ENCODE data around the gene ABR. TPM values are rescaled to one million over a fixed set of nuclear protein-coding genes. Genes with fewer than 3 reads are reported as not detected.

Gene ABR
- total RNA-seq, 1 donor from 2014 or later = 94.5 TPM

DNA sequence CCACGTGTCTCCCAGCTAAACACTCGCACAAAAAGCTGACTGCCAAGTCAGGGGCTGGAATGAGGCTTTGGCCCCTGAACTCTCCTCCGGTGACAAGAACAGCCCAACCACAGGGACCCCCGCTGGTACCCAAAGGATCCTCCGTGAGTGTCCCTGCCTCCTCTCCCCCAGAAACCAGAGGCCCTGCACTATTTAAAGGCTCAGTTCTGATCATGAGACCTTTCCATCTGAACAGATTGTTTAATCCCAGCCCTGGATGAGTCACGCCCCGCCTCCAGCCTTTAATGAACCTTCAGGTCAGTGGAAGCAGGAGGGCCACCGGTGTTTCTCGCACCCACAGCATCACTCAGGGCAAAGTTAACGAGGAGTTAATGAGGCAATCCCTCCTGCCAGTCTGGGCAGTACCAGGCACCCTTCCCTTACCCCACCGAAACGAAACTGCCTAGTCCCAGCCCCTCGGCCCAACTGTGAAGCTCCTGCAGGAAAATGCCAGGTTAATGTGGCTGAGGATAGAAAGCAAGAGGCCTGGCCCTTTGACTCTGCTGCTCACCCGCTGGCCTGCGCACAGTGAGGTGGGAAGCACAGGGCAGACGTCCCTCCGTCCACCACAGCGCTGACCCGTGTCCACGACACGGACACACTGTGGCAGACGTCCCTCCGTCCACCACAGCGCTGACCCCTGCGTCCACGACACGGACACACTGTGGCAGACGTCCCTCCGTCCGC is 150.4 kb downstream of the ABR start:
- ATAC-seq = peak; percentile 38

DNA sequence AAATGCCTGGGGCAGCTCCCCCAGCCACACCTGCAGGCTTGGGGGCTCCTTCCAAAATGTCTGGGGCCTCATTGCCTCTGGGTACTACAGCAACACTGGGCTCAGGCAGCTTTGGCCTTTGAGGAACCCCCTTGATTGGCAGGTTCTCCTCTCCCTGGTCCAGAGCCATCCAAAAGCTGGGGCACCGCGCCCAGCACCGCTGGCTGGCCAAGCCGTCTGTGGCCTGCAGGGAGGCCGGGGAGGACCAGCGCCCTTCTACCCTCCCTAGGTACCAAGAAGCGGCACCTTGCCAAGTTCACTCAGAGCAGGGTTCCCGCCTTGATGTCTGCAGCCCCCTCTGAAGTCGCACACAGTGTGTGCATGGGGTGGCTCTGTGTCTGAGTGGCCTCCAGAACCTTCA is 152.7 kb downstream of the ABR start:
- ATAC-seq = no peak

DNA sequence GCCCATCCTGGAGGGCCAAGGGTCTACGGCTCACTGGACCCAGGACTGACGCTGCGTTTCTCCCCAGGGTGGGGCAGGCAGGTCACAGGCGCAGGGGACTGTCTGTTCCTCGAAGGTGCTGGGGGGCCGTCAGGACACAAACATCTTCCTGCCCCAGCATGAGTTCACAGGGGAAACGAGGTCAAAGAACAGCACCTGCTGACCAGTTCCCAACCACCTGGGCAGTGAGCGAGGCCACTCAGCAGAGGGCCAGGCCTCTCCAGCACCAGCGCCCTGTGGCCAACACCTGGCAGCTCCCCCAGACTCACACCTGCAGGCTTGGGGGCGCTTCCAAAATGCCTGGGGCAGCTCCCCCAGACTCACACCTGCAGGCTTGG is 153.2 kb downstream of the ABR start:
- no peak for ATAC-seq

DNA sequence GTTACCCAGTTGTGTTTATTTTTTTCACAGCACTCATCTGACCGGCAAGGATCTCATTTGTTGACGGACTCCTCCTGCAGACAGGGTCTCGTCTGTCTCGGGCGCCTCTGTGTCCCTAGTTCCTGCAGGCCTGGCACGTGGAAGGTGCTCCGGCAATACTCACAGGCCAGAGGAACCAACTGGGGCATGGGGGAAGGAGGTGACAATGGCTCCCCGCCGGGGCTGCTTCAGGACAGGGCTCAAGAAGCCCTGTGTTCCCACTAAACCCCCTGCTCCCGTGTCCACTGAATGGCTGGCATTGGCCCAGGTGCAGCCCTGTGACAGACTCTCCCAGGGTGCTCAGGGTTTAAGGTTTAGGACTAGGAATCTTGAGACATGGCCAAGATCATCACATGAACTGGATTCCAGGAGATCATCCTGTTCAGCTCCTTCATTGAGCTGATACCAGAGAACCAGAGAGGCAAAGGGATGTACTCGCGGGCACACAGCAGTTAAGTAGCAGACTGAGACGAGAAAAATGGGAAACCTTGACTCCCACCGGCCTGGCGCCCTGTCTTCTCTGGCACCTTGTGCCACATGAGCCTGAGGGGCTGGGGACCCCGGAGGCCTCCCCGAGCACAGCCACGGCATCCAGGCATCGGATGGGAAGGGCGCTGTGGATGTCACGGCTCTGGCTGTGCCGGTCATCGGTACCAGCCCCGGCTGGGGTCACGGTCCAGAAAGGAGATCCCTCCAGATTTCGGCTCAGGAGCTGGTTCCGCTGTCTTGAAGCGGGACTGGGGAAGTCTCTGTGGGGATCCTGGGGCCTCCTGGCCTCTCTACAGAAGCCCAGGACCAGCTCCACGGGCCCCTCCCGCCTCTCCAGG is 153.8 kb downstream of the ABR start:
- ATAC-seq = no peak

DNA sequence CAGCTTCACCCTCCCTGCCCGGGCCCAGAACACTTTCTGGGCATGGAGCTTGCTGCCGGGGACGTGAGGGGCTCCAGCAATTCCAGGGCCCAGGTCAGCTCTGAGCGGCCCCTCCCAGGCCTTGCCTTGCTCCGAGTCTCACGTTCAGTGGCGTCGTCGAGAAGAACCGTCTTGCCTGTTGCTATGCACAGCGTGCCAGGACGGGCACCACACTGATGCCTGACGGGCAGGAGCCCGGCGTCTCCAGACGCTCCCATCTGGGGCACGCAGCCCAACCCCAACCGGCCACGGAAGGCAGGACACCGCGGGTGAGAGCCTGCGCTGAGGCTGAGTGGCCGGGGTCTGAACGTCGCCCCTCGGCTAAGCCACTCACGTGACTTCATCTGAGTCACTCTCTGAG is 155.7 kb downstream of the ABR start:
- ATAC-seq = peak; percentile 39

DNA sequence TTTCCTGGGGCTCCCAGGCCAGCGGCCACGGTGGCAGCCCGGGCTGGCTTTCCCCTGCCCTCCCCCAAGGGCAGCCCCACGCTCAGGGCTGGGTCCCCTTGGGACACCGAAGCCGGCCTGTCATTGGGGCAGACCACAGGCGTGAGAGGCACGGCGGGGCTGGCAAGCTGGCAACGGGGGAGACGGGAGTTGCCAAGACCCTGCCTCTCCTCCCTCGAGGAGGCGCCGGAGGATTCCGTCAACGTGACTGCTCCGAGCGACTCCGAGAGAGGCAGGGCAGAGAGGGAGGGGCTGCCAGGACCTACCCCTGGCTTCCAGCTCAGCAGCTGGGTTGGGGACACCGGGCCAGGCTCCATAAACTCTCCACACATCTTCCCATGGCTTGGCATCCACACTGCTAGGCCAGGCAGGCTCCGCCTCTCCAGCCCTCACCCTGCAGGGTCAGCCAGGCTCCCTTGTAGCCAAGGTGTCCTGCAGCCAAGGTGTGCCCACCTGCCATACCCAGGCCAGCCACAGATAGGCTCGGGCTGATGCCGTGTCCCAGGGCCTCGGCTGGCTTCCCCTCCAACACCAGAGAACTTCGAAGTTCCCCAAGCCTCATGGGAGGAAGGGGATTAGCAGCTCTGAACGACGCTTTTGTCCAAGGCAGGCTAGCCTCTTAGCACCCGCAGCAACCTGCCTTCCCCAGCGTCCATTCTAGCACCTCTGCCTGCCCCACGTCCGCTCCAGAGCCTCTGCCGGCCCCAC is 157.3 kb downstream of the ABR start:
- no peak for ATAC-seq

DNA sequence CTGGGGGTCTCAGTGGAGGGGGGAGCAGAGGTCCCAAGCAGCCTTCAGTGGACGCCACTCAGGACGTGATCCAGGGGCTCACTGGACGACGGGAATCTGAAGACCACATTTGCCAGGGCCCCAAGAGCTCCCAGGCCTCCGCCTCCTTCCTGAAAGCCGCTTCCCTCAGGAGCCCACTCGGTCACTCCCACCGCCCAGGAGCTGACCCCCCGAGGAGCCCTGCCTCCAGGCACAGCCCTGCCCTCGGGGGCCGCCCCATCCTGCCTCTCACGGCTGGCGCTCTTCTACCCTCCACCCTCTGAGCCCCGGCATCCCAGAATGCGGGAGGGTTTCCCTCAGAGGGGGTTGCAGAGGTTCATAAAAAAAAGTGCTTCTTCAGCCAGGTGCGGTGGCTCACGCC is 158.6 kb downstream of the ABR start:
- ATAC-seq = no peak

DNA sequence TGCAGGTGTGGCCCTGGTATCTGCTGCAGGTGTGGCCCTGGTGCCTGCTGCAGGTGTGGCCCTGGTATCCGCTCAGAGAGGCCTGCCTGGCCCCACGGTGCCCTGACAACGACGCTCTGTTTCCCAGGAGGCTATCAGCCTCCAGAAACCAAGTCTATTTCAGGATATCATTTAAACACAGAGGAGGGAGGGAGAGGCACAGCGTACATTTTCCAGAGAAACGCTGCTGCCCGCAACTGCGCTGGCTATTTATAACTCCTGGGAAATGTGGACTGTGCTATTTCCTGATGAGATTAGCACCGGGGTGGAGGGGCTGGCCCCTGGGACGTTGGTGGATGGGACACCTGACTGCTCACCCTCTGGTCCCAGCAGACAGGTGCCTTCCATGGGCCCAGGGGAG is 160.3 kb downstream of the ABR start:
- no peak for ATAC-seq

DNA sequence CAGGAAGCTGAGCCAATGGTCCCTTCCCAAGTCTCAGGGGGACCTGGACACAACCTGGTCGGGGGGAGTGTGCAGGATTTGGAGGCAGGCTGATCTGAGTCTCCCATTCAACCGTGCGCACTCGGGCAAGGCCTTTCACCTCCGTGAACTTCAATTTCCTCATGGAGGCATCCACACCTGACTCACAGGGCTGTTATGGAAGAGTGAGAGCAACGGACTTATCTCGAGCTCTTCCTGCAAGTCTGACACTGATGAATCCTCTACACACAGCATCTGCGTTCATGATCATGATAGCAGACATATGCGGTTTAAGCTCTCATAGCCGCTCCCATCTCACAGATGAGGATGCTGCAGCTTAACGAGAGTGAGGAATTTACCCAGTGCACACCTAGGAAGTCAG is 161.2 kb downstream of the ABR start:
- no peak for ATAC-seq

DNA sequence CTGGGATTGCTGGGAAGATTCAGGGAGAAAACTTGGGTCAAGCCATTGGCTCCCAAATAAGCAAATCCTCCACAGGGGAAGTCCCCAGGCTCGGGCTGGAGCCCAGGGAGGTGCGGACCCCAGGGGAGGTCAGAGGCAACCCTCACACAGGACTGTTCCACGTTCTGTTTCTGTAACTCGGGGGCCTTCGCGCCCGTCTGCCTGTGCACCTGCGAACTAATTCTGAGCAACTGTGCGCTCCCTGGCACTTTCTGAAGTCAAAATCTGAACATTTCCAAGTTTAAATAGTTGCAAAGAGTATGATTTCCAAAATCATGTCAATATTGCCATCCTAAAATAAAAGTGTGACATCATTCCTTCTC is 166.1 kb downstream of the ABR start:
- ATAC-seq = no peak

DNA sequence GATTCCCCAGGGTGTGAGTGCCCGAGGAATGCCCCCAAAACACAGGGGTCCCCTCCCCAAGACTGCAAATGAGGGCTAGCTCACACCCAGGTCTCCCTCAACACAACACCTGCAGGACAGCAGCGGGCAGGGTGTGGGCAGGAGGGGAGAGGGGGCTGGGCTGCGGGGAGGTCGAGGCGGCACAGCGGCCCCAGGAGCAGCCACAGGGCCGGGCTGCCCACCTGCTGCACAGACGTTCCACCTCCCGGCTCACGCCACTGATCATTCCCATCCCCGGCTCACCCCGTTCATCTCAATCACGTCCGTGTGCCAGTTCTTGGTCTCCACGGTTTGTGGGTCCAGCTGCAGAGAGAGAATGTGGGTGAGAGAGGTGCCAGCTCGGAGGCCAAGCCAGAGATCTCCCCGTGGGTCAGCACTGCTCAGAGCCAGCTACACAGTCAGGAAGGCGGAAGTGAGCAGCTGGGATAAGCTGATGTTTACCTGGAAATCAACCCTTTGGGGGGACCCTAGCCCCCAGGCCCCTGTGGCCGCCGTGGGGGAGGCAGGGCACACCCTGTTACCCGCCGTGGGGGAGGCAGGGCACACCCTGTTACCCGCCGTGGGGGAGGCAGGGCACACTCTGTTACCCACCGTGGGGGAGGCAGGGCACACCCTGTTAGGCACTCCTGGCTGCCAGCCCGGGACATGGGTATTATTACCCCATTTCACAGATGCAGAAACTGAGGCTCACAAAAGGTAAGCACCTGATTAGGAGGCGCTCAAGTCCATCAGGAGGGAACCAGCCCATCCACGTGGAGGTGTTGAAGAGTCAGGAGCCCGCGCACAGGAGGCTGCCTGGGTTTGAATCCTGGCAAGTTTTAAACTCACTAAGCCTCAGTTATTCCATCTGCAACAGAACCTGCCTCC is 166.7 kb downstream of the ABR start:
- ATAC-seq = no peak

DNA sequence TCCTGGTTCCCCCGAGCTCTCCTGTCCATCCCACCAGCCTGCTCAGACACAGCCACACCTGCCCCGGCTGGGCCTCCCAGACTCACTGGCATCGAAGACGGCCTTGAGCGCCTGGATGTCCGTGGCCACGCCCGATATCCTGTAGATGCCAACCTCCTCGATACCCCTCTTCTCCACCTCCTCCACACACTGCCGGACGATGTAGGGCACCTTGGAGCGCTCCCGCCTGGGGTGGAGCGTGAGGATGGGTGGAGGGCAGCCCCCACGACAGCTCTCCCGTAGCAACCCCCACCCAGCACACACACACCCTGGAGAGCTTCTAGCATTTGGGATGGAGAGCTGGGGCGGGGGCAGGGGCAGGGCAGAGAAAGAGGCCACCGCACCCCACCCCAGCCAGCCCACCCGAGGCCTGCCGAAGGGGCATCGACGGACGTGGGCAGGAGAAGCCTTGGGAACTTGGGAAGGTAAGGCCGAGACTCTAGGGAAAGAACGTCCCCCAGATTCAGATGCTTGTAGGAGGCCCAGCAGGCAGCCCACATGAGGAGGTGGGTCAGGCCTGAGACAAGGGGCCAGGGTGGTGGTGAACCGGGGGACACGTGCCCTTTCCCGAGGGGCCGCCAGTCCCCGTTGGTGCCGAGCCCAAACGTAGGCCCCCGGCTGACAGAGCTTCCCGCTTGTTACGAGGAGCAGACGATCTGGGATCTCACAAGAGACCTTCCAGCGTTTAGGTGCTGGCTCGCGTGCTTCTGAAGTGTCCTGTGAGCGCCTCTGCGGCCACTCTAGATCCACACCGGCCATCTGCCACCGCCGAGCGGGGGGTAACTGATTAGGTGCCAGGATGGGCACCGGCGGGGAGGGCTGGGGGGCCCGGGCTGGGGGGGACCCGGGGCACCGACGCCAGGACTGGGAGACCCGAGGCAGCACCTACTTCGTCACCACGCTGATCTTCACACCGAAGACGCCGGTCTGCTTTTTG is 167.7 kb downstream of the ABR start:
- ATAC-seq = no peak

DNA sequence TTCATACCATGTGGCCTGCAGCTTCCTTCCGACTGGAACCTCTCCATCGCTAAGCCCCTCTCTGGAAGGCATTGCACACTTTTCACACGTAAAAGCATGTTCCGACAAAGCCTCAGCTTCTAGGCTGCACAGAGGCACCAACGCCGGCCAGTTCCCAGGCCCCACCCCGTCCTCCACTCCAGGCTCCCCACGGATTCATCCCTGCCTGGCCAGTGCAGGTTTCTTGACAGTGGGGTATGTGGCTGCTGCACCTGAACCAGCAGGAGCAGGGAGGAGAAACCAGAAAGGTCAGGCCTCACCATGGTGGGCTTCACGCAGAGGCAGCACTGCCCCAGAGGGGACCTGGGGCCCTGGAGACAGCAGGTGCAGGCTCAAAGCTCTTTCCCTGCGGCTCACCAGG is 168.6 kb downstream of the ABR start:
- peak; percentile 54 for ATAC-seq

DNA sequence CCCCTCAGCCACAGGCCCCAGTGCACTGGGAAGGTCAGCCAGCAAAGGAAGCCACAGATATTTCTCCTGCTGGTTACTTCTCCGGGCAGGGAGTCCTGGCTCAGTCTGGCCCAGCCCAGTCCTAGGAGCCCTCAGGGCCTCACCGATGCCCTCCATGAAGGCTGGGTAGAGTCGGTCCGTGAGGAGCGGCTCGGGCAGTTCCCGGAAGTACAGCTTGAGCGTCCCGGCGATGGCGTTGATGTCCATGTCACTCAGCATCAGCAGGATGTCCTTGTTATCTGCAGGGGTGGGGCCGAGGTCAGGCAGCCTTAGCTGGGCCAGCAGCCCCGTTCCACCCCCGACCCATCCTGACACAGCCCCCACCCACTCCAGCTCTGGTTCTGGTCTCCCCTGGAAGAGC is 169.2 kb downstream of the ABR start:
- peak; percentile 2 for ATAC-seq

DNA sequence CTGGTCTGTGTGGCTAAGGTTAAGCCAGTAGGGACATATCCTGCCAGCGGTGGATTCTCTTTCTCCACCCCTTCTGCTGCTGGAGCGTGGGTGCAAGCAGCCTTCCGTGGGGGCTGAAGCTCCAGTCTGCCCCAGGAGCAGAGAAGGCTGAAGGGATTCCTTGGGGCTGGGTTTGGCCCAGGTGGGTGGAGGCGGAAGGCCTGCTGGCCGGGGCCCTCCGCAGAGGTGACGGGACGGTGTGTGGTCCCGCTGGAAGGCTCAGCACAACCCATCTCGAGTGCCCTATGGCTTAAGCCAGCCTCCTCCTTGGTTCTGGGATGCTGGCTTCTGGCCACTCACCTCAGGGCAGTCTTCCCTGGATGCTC is 169.7 kb downstream of the ABR start:
- ATAC-seq = no peak

DNA sequence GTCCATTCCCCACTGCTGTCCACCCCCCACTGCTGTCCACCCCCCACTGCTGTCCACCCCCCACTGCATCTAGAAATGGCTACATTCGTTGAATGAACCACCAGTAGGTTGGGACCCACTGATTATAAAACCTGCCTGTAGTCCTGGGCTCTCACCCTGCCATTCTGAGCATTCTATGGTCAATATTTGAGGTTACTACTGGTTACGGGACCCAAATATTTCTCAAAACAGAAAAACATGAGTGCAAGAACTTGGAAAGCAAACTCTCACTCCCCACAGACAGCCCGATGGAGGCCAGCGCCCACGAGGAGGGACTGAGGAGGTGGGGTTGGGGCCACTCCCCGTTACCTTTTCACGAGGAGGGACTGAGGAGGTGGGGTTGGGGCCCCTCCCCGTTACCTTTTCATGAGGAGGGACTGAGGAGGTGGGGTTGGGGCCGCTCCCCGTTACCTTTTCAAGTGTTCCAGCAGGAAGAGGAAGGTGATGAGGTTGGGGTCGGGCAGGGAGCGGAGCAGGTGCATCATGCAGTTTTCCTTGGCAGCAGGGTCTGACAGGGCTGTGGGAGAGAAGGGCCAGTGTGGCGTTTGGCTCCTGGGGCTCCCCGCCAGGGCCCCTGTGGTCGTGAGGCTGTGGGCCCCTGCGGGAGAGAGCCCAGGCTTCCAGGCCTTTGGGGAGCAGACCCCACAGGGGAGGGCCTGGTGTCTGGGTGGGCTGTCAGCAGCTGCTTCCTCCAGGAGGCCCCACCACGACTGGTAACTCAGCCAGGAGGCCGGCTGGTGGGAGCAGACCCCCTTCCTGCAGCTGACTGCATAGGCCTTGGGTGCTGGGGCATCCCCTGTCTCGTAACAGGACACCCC is 170.3 kb downstream of the ABR start:
- no peak for ATAC-seq

DNA sequence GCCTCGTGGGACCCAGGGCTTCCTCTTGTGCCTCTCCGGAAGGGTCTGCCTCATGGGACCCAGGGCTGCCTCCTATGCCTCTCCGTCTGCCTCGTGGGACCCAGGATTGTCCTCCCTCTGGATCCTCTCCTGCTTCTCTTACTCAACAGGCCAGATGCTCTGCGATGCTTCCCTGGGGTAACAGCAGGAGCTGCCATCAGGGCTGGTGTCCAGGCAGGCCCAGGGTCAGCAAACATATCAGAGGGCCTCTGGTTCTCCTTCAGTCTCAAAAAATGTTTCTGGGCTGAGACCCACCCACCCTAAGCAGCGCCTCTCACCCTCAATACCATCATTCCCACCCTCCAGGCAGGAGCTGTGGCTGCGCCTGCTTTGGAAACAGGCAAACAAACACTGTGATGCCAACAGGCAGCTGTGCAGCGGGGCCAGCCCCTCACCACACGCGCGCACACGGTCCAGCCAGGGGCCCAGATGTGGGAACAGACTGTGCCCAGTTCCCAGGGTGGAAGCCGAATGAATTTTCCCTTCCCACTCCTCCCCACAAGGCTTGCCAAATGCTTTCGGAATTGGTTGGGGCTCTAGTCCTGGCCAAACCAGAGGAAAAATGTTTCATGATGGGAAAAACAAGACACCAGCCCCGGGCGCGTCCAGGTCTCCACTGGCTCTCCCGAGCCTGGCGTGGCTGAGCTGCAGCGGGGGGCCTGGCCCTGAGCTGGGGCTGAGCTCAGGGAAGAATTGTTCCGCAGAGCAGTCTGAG is 171.6 kb downstream of the ABR start:
- ATAC-seq = no peak

DNA sequence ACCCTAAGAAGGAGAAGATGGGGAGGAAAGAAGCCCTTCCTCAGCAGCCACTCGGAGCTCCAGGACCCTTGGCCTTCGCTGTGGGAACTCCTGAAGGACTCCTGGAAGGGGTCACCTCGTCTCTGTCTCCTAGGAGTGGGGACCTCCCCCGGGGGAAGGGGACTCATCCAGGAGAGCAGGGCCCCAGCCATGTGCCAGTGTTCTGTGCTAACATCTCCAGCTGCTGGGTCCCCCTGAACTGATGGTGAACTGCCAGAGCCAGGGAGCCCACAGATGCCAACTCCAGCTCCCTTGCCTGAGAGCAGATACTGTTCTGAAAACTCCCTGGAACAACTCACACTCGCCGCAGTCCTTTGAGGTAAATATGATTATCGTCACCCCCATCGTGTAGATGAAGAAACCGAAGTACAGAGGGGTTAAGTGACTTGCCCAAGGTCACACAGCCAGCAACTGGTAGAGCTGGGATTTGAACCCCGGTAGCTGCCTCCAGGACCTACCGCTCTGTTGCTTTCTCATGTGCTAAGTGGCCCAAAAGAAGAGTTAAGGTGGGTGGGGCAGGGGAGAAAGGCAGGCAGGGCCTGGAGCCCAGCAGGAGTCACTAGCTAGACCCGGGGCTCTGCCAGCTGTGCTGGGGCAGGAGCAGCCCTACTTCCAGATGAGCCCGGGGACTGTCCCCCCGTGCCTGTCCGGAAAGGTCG is 172.3 kb downstream of the ABR start:
- no peak for ATAC-seq

DNA sequence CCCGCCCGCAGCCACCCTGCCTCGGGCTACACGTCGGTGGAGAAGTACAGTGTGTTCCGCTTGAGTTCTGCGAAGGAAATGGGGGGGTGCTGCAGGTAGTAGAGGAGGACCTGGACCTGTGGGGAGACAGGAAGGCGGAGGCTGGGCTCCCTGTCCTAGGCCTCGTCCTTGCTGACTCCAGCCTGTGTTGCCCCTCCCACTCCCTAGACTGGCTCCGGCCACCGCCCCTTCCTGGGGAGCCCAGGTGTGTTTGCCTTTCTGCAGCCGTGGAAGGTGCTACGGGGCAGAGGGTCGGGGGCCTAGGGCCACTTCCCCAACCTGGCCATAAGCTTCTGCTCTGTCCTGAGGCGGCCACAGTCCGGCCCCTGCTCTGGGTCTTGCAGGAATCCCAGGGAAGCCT is 173.7 kb downstream of the ABR start:
- ATAC-seq = peak; percentile 38

Data from esophagus mucosa (tissue), 1 donor.